Mammary epithelial cell (primary cell): Measurements from ENCODE around the gene IPO4.

Experiments
- EZH2 ChIP-seq: IDR thresholded peaks from 2 replicates; pipeline ENCODE4 v1.6.1; 2012; ENCODE audit warnings: low read length, inconsistent platforms, borderline replicate concordance
- TF ChIP-seq, protein P1 (sequence below), 2 donors: IDR thresholded peaks in 1 of 2; conservative IDR thresholded peaks in 1 of 2; 2 replicates each; pipeline ENCODE4 v1.5.1; 2011 to 2012; ENCODE audit warnings: inconsistent platforms in 2 of 2, low read length in 2 of 2, mild to moderate bottlenecking in 2 of 2, control low read depth in 1 of 2, low read depth in 1 of 2; ENCODE audit not compliant: insufficient read depth in 1 of 2; ENCODE audit errors: extremely low read depth in 1 of 2

DNA sequence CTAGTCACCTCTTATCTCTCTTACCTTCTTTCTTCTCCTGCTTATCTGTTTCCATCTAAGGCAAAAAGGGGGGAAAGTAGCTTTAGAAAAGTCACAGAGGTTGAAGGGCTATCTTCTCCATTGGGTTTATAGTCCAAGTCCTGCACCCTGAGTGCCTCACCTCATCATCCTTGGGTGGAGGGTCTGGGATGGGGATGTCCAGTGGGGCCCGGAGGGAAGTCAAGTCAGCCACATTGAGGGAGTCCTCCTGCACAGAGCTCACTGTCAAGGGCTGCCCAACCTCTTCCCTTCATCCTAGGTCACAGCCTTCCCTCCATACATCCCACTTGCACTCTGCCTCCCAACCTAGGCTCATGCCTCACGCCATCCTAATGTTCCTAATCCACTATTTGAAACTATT lies 43.4 kb downstream of the IPO4 start:
- TF ChIP-seq, protein P1, sequence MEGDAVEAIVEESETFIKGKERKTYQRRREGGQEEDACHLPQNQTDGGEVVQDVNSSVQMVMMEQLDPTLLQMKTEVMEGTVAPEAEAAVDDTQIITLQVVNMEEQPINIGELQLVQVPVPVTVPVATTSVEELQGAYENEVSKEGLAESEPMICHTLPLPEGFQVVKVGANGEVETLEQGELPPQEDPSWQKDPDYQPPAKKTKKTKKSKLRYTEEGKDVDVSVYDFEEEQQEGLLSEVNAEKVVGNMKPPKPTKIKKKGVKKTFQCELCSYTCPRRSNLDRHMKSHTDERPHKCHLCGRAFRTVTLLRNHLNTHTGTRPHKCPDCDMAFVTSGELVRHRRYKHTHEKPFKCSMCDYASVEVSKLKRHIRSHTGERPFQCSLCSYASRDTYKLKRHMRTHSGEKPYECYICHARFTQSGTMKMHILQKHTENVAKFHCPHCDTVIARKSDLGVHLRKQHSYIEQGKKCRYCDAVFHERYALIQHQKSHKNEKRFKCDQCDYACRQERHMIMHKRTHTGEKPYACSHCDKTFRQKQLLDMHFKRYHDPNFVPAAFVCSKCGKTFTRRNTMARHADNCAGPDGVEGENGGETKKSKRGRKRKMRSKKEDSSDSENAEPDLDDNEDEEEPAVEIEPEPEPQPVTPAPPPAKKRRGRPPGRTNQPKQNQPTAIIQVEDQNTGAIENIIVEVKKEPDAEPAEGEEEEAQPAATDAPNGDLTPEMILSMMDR (conservative IDR thresholded peaks at IDR 0.05 in 1 of 2, IDR thresholded peaks at IDR 0.05 in 1 of 2; ENCODE audit: extremely low read depth in 1 of 2, insufficient read depth in 1 of 2, low read depth in 1 of 2, low read length in 2 of 2), result no peak
- TF ChIP-seq EZH2, result no peak
